Muscle of leg (tissue), 16 donors: ENCODE measurements around the gene DCDC2C. TPM values are rescaled to one million over a fixed set of nuclear protein-coding genes. Genes with fewer than 3 reads are reported as not detected.
"Not testable (repeated sequence)": the region's sequence is repeated elsewhere in the genome, so short reads cannot be mapped to it uniquely, and the experiment has no call there.

ENCODE experiments used
- DNase-seq: peaks from one replicate; pipeline ENCODE4 v3.0.0; 2013
- H3K27ac ChIP-seq: one replicate; pipeline ENCODE4 v1.5.1; 2013; ENCODE audit warnings: mild to moderate bottlenecking, low read length, control low read depth
- H3K27me3 ChIP-seq: one replicate; pipeline ENCODE4 v1.6.1; 2013; ENCODE audit warnings: low read length; ENCODE audit not compliant: control insufficient read depth, insufficient read depth
- H3K36me3 ChIP-seq: one replicate; pipeline ENCODE4 v1.6.1; 2013; ENCODE audit warnings: low read length; ENCODE audit not compliant: control insufficient read depth, insufficient read depth
- H3K4me1 ChIP-seq: one replicate; pipeline ENCODE4 v1.6.1; 2013; ENCODE audit warnings: low read length; ENCODE audit not compliant: control insufficient read depth, insufficient read depth
- H3K4me3 ChIP-seq: one replicate; pipeline ENCODE4 v1.5.1; 2013; ENCODE audit warnings: low read length, control low read depth
- H3K9me3 ChIP-seq: replicated peaks from 2 replicates; pipeline ENCODE4 v1.6.1; 2013; ENCODE audit warnings: low read depth, low read length; ENCODE audit not compliant: control insufficient read depth
- WGBS: methylation state at CpG from one replicate; pipeline ENCODE4 v1.1.5; 2013; ENCODE audit warnings: missing lambda C conversion rate; ENCODE audit not compliant: insufficient coverage; 5-methylcytosine and 5-hydroxymethylcytosine counted together
- long read RNA-seq, 11 donors: transcript quantifications; one replicate each; lab custom pipeline, GENCODE V29; 2026
- polyA plus RNA-seq, 8 donors: library from polyadenylated mRNA; unstranded; fragments of 120-200 nt; gene quantifications; one replicate each; pipeline versions ENCODE4 v1.2.1 to v1.2.3, GENCODE V29; 2013; ENCODE audit warnings: inconsistent platforms in 1 of 8, low replicate concordance in 1 of 8; ENCODE audit not compliant: insufficient read length in 8 of 8, insufficient read depth in 1 of 8
- total RNA-seq: library from RNA; stranded (reverse); fragments of 120-200 nt; gene quantifications from one replicate; pipeline ENCODE4 v1.2.4, GENCODE V29; 2013

The DCDC2C gene, protein sequence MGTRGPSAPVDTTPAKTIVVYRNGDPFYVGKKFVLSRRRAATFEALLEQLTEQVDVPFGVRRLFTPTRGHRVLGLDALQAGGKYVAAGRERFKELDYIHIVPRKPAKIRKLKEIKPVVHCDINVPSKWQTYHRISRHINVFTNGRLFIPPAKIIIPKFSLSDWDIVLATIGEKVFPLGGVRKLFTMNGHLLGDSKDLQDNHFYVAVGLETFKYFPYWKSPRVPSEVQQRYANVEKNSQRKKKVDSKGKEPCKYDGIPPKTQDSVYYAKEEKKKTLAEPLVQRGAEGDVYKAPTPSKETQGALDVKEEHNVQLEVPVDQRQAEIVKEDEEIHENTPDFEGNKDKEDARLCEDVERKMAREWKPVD
- total RNA-seq, result 0.18 TPM
- under 1 TPM in 5 of 8 donors, not detected in 3; 0.20 to 0.73 (median 0.38) TPM for polyA plus RNA-seq
- long read RNA-seq, donor 1, result 0 reads
- long read RNA-seq, donor 2, result 0 reads
- long read RNA-seq, donor 3, result 0 reads
- long read RNA-seq, donor 4, result 0 reads
- long read RNA-seq, donor 5, result 0 reads
- long read RNA-seq, donor 6, result 0 reads
- long read RNA-seq, donor 7, result 0 reads
- long read RNA-seq, donor 8, result 0 reads
- long read RNA-seq, donor 9, result 0 reads
- long read RNA-seq, donor 10, result 0 reads
- long read RNA-seq, donor 11, result 0 reads

DNA sequence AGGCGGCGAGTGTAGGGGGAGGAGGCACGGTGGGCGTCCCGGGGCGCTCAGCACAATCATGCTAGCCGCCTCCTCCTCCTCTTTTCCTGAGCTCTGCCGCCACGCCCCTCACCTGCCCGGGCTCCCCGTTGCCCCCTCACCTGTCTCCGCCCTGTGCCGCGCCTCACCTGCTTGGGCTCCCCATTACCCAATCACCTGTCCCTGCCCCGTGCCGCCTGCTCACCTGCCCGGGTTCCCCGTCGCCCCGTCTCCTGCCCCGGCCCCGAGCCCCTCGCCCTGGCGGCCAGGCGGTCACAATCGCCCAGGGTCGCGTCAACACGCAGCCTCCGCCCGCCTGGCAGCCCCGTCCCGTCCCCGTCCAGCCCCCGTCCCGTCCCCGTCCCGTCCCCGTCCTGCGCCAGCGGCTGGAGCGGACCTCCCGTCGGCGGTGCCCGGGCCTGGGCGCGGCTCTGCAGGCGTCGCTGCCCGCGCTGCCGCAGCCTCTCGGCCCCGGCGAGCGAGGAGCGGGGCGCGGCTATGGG, at the start of gene DCDC2C:
Gene DCDC2C, plus strand, starts transcription at position 340 of the 521 bp plus-strand sequence. Its CDS starts 177 bp downstream, at position 517.
- Histone ChIP-seq H3K4me1 (no peaks in the 10 kb centered on the region), H3K27me3 (peaks cover 29% of the 10 kb centered on the region), H3K9me3 (no peaks in the 10 kb centered on the region), H3K4me3 (no peak within 1 kb of the TSS), H3K27ac (no peak within 1 kb of the TSS), H3K36me3 (no peaks in the 10 kb centered on the region)
- no peak for DNase-seq
- WGBS, result 3% methylated on average over 51 of the region's 60 CpGs

DNA sequence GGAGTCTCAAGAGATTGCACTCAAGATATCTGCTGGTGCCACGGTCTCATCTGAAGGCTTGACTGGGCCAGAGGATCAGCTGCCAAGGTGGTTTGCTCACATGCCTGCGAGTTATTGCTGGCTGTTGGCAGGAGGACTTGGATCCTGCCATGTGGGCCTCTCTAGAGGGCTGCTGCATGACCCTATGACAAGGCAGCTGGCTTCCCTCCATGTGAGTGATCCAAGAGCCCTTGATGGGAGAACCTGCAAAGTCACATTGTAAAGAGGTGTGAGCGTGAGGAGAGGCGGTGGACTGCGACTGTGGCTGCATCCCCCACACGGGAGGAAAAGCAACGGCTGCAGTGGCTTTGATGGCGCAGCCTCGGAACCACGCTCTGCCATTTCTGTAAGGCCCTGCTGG, 49.4 kb upstream of the DCDC2C start:
- Histone ChIP-seq H3K27ac (no peak overlapping the region), H3K4me3 (no peak overlapping the region), H3K36me3 (no peaks in the 10 kb centered on the region), H3K9me3 (no peaks in the 10 kb centered on the region), H3K4me1 (peaks cover 47% of the 10 kb centered on the region), H3K27me3 (no peaks in the 10 kb centered on the region)
- WGBS, result 83% methylated on average over 10 of the region's 10 CpGs
- DNase-seq, result no peak

DNA sequence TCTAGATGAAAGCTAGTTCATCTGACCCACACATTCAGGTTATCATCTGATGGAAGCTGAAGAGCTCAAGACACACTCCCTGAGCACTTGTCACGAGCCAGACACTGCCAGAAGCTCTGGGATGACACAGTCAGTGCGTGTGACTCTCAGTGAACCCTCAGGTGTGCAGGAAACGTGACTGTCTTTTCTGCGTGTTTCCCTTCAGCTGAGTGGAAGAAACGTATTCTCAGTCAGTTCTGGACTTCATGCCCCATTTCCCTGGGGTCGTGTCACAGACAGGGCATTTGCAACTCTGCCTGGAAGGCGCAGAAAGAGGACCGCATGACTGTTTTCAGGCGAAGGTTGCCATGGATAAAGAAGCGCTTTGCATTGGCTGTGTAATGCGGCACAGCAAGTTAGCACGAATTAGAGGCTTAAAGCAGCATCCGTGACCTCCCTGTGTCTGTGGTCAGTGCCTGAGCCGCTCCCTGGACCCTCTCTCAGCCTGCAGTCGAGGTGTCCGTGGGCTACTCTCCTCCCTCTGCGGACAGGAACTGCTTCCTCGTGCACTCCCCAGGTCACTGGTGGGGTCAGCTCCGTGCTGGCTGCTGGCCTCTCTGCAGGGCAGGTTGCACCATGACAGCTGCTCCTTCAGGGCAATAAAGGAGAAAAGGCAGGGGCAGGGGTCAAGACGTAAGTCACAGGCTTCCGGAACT, 48.7 kb upstream of the DCDC2C start:
- 46% methylated on average over 19 of the region's 21 CpGs for WGBS

DNA sequence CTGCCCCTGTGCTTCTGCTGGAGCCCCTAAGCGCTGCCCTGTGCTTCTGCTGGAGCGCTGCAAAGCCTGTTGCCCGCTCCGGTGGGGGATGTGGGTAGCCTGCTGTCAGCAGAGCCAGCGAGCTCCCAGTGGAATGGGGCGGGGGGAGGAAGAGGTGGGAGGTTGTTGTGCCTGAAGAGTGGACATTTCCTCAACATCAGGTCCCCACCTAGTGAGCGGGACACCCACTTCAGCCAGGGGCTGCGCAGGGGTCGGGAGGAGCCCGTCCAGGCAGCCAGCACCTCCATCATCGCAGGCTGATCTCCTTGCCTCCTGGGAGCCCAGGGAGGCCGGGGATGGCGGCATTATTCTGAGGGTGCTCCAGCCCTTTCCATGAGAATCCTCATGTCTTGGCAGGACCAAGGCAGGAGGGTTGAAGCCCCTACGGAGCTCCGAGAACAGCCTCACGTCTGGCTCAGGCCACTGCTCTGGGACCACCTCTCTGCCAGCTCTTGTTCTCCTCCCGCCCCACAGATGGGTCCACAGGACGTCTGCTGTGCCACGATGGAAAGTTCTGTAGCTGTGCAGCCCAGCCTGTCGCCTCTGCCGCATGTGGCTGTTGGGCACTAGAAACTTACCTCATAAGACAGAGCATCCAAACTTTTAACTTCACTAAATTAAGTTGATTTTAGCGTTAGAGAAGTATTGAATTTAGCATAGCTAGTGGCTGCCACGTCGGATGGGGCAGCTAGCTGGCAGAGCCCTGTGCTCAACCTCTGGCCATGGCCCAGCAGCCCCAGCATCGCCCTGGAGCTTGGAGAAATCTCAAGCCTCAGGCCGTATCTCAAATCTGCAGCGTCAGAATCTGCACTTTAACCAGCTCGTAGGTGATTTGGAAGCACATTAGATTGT, 47.3 kb upstream of the DCDC2C start:
- Histone ChIP-seq H3K27me3 (no peaks in the 10 kb centered on the region), H3K27ac (peak overlapping the region; percentile 74)
- 70% methylated on average over 20 of the region's 28 CpGs for WGBS

More for the DNA sequence above, 48.7 kb upstream of the DCDC2C start:
- Histone ChIP-seq H3K9me3 (no peaks in the 10 kb centered on the region), H3K36me3 (no peaks in the 10 kb centered on the region), H3K4me3 (no peak overlapping the region), H3K4me1 (peaks cover 54% of the 10 kb centered on the region), H3K27ac (no peak overlapping the region), H3K27me3 (no peaks in the 10 kb centered on the region)
- peak; percentile 31 for DNase-seq

DNA sequence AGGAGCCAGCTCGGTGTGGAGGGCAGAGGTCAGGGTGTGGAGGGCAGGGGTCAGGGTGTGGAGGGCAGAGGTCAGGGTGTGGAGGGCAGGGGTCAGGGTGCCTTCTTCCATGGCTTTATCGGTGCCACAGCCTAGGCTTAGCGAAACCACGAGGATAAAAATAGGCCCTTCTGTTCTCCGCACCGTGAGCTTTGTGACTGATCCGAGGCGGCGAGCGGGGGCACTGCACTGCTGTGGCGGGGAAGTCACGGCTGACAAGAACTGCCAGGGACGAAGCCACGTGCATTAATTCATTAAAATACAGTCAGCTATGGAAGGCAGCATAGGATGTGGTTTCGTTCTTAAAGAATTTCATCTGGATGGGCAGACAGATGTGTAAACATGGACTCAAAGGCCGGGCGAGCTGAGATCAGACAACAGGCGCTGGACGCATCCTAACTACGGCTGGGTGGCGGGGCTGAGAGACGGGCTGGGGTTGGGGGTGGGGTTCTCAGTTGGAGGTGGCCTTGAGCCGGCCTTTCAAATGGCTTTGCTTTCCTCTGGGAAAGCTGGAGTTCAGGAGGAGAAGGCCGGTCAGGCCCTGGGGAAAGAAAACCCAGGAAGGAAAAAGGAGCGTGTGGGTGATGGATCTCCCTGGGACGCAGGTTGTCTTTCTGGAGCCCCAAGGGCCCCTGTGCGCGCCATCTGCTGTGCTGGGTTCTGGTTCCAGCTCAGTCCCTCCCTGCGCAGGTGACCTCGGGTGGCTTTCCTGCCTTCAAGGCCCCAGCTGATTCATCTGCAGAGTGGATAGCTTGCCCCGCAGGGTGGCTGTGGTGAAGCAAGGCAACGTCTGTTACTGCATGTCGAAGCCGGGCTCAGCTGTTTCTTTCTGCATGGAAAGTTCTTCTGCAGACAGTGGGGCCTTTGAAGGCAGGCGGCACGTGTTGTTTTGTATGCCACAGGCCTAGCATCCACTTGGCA, 46.3 kb upstream of the DCDC2C start:
- no peaks in the 10 kb centered on the region for H3K36me3 ChIP-seq
- H3K9me3 ChIP-seq, result no peaks in the 10 kb centered on the region
- peak overlapping the region; percentile 74 for H3K27ac ChIP-seq
- H3K4me1 ChIP-seq, result peaks cover 59% of the 10 kb centered on the region
- H3K27me3 ChIP-seq, result no peaks in the 10 kb centered on the region
- DNase-seq, result peak; percentile 71
- 52% methylated on average over 28 of the region's 36 CpGs for WGBS
- H3K4me3 ChIP-seq, result no peak overlapping the region

More for the DNA sequence above, 47.3 kb upstream of the DCDC2C start:
- Histone ChIP-seq H3K36me3 (no peaks in the 10 kb centered on the region), H3K4me3 (no peak overlapping the region), H3K9me3 (no peaks in the 10 kb centered on the region), H3K4me1 (peaks cover 58% of the 10 kb centered on the region)
- no peak for DNase-seq

DNA sequence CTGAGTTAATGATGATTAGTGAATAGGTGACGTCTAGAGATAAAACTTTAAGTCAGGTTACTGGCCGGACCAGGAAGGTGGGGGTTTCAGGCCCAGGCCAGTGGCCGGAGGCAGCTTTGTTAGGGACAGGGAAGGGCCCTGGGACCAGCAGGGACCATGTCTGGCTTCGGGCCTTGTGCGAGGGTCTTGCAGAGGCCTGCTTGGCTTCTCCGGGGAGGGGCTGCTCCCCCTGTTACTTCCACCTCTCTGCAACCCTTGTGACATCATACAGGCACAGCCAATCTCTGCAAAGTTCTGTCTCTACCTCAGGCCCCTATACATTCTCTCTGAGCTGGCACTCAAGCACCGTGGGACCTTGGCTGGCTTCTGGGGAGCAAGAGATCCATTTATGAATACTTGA, 45.5 kb upstream of the DCDC2C start, which contains the start of gene ALLC:
Gene ALLC, plus strand, starts transcription at position 320 of the 400 bp plus-strand sequence. CDS start 12,958 bp downstream, outside the sequence.
- Histone ChIP-seq H3K36me3 (no peaks in the 10 kb centered on the region), H3K27ac (peak within 1 kb of the TSS; percentile 83), H3K9me3 (no peaks in the 10 kb centered on the region), H3K27me3 (no peaks in the 10 kb centered on the region), H3K4me3 (no peak within 1 kb of the TSS), H3K4me1 (peaks cover 56% of the 10 kb centered on the region)
- WGBS, result 94% methylated on average over 5 of the region's 7 CpGs
- no peak for DNase-seq

DNA sequence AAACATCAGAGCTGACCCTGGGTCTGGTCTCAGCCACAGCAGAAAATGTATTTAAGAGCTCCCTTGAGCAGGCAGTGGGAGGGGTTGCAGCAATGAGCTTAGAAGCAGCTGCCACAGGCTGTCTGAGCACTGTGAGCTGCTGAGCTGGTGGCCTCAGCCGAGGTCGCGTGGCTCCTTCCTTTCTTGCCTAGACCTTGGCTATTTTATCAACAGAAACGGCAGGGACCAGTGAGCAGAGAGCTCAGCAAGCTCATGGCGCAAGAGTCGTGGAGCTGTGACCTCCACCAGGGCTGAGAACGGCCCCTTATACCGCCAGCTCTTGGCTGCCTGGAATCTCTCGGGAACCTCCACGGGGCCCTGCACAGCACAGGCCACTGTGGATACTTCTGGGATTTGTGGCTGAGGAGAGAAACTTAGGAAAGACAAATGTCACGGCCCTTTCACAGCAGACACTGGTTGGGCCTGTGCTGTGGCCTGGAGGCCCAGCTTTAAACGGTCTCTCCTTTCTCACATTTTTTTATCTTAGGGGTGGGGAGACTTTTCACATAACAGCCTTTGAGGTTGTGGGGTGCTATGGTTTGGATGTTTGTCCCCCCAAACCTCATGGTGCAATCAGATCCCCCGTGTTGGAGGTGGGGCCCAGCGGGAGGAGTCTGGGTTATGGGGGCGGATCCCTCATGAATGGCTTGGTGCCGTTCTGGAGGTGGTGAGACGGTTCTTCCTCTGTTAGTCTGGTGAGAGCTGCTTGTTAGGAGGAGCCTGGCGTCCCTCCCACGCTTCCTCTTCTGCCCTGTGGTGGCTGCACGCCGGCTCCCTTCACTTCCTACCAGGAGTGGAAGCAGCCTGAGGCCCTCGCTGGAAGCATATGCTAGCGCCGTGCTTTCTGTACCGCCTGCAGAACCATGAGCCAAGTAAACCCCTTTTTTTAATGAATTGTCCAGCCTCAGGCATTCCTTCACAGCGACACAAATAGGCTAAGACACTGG, 43.6 kb upstream of the DCDC2C start:
- H3K4me1 ChIP-seq, result peaks cover 56% of the 10 kb centered on the region
- 29% methylated on average over 8 of the region's 26 CpGs for WGBS
- DNase-seq, result peak; percentile 81
- H3K27me3 ChIP-seq, result no peaks in the 10 kb centered on the region
- H3K36me3 ChIP-seq, result no peaks in the 10 kb centered on the region
- no peak overlapping the region for H3K4me3 ChIP-seq
- H3K9me3 ChIP-seq, result no peaks in the 10 kb centered on the region
- H3K27ac ChIP-seq, result peak overlapping the region; percentile 83

DNA sequence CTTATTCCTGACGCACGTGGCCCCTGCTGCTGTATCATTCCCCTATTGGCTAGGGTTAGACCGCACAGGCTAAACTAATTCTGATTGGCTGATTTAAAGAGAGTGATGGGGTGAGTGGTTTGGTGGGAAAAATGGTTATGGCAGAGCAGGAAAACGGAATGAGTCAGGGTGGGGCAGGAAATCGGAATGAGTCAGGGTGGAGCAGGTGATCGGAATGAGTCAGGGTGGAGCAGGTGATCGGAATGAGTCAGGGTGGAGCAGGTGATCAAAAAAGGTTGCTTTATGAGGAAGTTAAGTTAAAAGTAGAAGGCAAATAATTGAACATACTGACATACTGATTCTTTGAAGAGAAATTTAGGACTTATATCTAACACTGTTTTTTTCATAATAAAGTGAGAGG, 42.7 kb upstream of the DCDC2C start:
- H3K27me3 ChIP-seq, H3K4me3 ChIP-seq, H3K27ac ChIP-seq, H3K9me3 ChIP-seq, H3K36me3 ChIP-seq, DNase-seq: not testable (repeated sequence)
- 90% methylated on average over 6 of the region's 7 CpGs for WGBS
- H3K4me1 ChIP-seq, result peaks cover 56% of the 10 kb centered on the region
